ENCODE data around the gene TSPAN14.
"Not testable (repeated sequence)": the region's sequence is repeated elsewhere in the genome, so short reads cannot be mapped to it uniquely, and the experiment has no call there.

TSPAN14 gene

DNA sequence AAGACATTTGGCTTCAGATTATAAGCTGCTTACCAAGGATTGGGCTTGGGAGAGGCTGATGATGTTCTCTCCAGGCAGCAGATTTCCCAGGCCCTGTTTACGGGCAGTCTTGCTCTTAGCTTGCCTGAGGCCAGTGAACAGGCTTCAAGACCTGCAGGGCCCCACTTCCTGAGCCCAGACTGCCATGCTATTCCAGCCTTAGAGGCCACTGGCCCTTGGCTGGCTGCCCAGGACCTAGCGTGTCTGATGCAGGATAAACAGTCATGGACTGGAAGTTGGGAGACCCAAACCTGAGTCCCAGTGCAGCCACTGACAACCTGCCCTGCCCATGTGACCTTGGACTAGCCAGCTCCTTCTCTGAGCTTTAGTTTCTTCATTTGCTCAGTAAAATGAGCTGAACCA lies 42.8 kb upstream of the TSPAN14 start:
- Histone ChIP-seq H3K27ac (ENCODE audit: insufficient read depth, low read length, poor library complexity, severe bottlenecking) (no peak overlapping the region), H3K4me1 (ENCODE audit: control insufficient read depth, insufficient read depth, low read length, poor library complexity, severe bottlenecking) (peaks cover 8% of the 10 kb centered on the region), H3K4me3 (ENCODE audit: insufficient read depth, low read depth, low read length, poor library complexity, severe bottlenecking) (no peak overlapping the region), H3K36me3 (ENCODE audit: control insufficient read depth, insufficient read depth, low read length) (no peaks in the 10 kb centered on the region), H3K27me3 (replicated peaks; ENCODE audit: control insufficient read depth, insufficient read depth, low read length, poor library complexity, severe bottlenecking) (no peaks in the 10 kb centered on the region), H3K9me3 (ENCODE audit: control insufficient read depth, low read length) (no peaks in the 10 kb centered on the region)
- DNase-seq, result no peak

GRCh38 chr10:80411681-80412220 lies 42.4 kb upstream of the TSPAN14 start:
- DNase-seq, result no peak

DNA sequence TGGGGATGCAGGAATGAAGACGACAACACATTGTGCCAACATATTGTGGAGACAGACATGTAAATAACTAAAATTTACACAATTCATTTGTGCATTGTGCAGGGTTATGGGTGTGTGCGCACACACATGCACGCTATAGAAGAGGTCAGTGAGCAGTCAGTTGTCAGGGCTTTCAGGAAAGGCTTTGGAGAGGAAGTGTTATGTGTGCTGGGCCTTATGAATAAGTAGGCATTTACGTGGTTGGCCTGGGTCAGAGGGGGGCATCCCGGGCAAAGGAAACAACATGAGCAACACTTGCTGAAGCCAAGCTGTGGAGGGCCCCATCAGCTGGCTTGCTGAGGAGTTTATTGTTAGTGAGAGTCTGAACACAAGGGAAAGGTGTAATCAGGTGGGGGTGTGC lies 41.6 kb upstream of the TSPAN14 start:
- DNase-seq, result no peak
- Histone ChIP-seq H3K4me1 (ENCODE audit: control insufficient read depth, insufficient read depth, low read length, poor library complexity, severe bottlenecking) (peaks cover 8% of the 10 kb centered on the region), H3K36me3 (ENCODE audit: control insufficient read depth, insufficient read depth, low read length) (no peaks in the 10 kb centered on the region), H3K27ac (ENCODE audit: insufficient read depth, low read length, poor library complexity, severe bottlenecking) (no peak overlapping the region), H3K4me3 (ENCODE audit: insufficient read depth, low read depth, low read length, poor library complexity, severe bottlenecking) (no peak overlapping the region), H3K9me3 (ENCODE audit: control insufficient read depth, low read length) (no peaks in the 10 kb centered on the region), H3K27me3 (replicated peaks; ENCODE audit: control insufficient read depth, insufficient read depth, low read length, poor library complexity, severe bottlenecking) (no peaks in the 10 kb centered on the region)

More at GRCh38 chr10:80411681-80412220, 42.4 kb upstream of the TSPAN14 start:
- Histone ChIP-seq H3K4me1 (ENCODE audit: control insufficient read depth, insufficient read depth, low read length, poor library complexity, severe bottlenecking) (peaks cover 8% of the 10 kb centered on the region), H3K27me3 (replicated peaks; ENCODE audit: control insufficient read depth, insufficient read depth, low read length, poor library complexity, severe bottlenecking) (no peaks in the 10 kb centered on the region), H3K36me3 (ENCODE audit: control insufficient read depth, insufficient read depth, low read length) (no peaks in the 10 kb centered on the region), H3K4me3 (ENCODE audit: insufficient read depth, low read depth, low read length, poor library complexity, severe bottlenecking) (no peak overlapping the region), H3K9me3 (ENCODE audit: control insufficient read depth, low read length) (no peaks in the 10 kb centered on the region), H3K27ac (ENCODE audit: insufficient read depth, low read length, poor library complexity, severe bottlenecking) (no peak overlapping the region)

DNA sequence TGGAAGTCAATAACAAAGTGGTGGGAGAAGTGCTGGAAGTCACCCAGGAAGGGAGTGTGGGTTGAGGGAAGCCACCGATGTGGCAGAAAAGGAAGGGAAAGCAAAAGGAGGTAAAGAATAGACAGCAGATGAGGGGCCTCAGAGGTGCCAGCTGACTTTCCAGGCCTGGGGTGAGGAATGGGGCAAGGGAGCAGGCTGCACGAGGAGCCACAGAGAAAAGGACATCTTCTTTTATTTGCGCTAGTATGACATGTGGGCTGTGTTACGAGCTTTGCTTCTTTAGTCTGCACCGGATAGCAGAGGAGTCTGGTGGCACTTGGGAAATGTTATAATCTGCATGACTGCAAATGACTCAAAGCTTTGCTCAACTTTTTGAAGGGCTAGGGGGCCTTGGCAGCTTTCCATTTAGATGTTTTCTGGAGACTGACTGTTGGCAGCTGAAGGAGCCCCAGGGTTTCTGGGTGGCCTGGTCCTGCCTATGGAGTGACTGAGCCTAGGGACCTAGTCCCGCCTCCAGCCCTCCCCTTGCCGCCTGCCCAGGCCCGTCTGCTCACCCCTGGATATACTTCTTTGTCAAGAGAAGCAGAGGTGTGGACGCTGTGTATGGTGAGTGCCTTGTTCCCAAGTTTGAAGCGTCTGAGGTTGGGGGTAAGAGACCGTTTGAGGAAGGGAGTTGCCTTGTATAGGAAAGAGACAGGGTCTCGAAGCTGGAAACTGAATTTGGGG lies 40.7 kb upstream of the TSPAN14 start:
- H3K4me3 ChIP-seq (ENCODE audit: insufficient read depth, low read depth, low read length, poor library complexity, severe bottlenecking), result no peak overlapping the region
- no peak overlapping the region for H3K27ac ChIP-seq (ENCODE audit: insufficient read depth, low read length, poor library complexity, severe bottlenecking)
- no peaks in the 10 kb centered on the region for H3K27me3 ChIP-seq (replicated peaks; ENCODE audit: control insufficient read depth, insufficient read depth, low read length, poor library complexity, severe bottlenecking)
- H3K9me3 ChIP-seq (ENCODE audit: control insufficient read depth, low read length), result no peaks in the 10 kb centered on the region
- H3K4me1 ChIP-seq (ENCODE audit: control insufficient read depth, insufficient read depth, low read length, poor library complexity, severe bottlenecking), result peaks cover 7% of the 10 kb centered on the region
- no peaks in the 10 kb centered on the region for H3K36me3 ChIP-seq (ENCODE audit: control insufficient read depth, insufficient read depth, low read length)
- no peak for DNase-seq

GRCh38 chr10:80414142-80414895 lies 39.8 kb upstream of the TSPAN14 start:
- Histone ChIP-seq H3K9me3 (ENCODE audit: control insufficient read depth, low read length) (no peaks in the 10 kb centered on the region), H3K4me3 (ENCODE audit: insufficient read depth, low read depth, low read length, poor library complexity, severe bottlenecking) (no peak overlapping the region), H3K27me3 (replicated peaks; ENCODE audit: control insufficient read depth, insufficient read depth, low read length, poor library complexity, severe bottlenecking) (no peaks in the 10 kb centered on the region), H3K27ac (ENCODE audit: insufficient read depth, low read length, poor library complexity, severe bottlenecking) (no peak overlapping the region), H3K36me3 (ENCODE audit: control insufficient read depth, insufficient read depth, low read length) (no peaks in the 10 kb centered on the region), H3K4me1 (ENCODE audit: control insufficient read depth, insufficient read depth, low read length, poor library complexity, severe bottlenecking) (no peaks in the 10 kb centered on the region)
- DNase-seq, result no peak

- Histone ChIP-seq H3K4me1 (ENCODE audit: control insufficient read depth, insufficient read depth, low read length, poor library complexity, severe bottlenecking) (no peaks in the 10 kb centered on the region), H3K4me3 (ENCODE audit: insufficient read depth, low read depth, low read length, poor library complexity, severe bottlenecking) (no peak overlapping the region), H3K27ac (ENCODE audit: insufficient read depth, low read length, poor library complexity, severe bottlenecking) (no peak overlapping the region), H3K27me3 (replicated peaks; ENCODE audit: control insufficient read depth, insufficient read depth, low read length, poor library complexity, severe bottlenecking) (no peaks in the 10 kb centered on the region), H3K36me3 (ENCODE audit: control insufficient read depth, insufficient read depth, low read length) (no peaks in the 10 kb centered on the region), H3K9me3 (ENCODE audit: control insufficient read depth, low read length) (no peaks in the 10 kb centered on the region)
- no peak for DNase-seq
Observed at GRCh38 chr10:80415734-80416478, 38.2 kb upstream of the TSPAN14 start.

GRCh38 chr10:80416479-80417098 lies 37.5 kb upstream of the TSPAN14 start:
- DNase-seq, result no peak
- no peaks in the 10 kb centered on the region for H3K4me1 ChIP-seq (ENCODE audit: control insufficient read depth, insufficient read depth, low read length, poor library complexity, severe bottlenecking)
- no peak overlapping the region for H3K4me3 ChIP-seq (ENCODE audit: insufficient read depth, low read depth, low read length, poor library complexity, severe bottlenecking)
- H3K27me3 ChIP-seq (replicated peaks; ENCODE audit: control insufficient read depth, insufficient read depth, low read length, poor library complexity, severe bottlenecking), result no peaks in the 10 kb centered on the region
- no peaks in the 10 kb centered on the region for H3K9me3 ChIP-seq (ENCODE audit: control insufficient read depth, low read length)
- H3K36me3 ChIP-seq (ENCODE audit: control insufficient read depth, insufficient read depth, low read length), result no peaks in the 10 kb centered on the region
- no peak overlapping the region for H3K27ac ChIP-seq (ENCODE audit: insufficient read depth, low read length, poor library complexity, severe bottlenecking)

- not testable (repeated sequence) for H3K4me3 ChIP-seq (ENCODE audit: insufficient read depth, low read depth, low read length, poor library complexity, severe bottlenecking); H3K27ac ChIP-seq (ENCODE audit: insufficient read depth, low read length, poor library complexity, severe bottlenecking); H3K4me1 ChIP-seq (ENCODE audit: control insufficient read depth, insufficient read depth, low read length, poor library complexity, severe bottlenecking); H3K9me3 ChIP-seq (ENCODE audit: control insufficient read depth, low read length); DNase-seq; H3K27me3 ChIP-seq (replicated peaks; ENCODE audit: control insufficient read depth, insufficient read depth, low read length, poor library complexity, severe bottlenecking); H3K36me3 ChIP-seq (ENCODE audit: control insufficient read depth, insufficient read depth, low read length)
Observed at GRCh38 chr10:80417256-80417655, 36.9 kb upstream of the TSPAN14 start.

DNA sequence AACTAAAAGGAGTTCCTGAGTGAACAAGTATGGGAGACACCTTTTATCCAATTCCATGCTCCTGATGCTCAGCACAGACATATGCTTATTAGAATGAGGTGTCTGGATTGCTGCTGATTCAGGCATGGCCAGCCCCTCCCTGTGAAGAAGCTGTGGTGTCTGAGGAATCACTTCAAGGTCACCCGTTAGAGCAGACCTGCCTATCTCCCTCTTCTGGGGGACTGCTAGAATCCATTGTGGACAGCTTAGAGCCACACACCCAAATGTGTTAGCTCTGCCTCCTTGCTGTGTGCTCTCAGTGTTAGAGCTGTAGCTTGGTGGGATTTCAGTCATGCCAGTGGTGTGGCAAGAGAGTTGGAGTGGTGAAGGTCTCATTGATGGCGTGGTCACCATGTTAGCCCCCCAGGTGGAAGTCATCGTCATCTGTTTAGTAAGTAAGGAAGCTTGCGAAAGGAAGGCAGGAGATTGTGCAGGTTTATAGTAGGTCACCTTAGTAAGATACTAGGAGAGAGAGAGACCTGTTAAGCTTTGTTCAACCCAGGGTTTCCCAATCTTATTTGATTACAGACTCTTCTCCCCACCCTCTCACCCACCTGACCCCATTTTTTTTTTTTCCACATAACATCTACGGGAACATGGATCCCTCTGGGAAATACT lies 32.9 kb upstream of the TSPAN14 start:
- Histone ChIP-seq H3K36me3 (ENCODE audit: control insufficient read depth, insufficient read depth, low read length) (no peaks in the 10 kb centered on the region), H3K4me1 (ENCODE audit: control insufficient read depth, insufficient read depth, low read length, poor library complexity, severe bottlenecking) (no peaks in the 10 kb centered on the region), H3K9me3 (ENCODE audit: control insufficient read depth, low read length) (no peaks in the 10 kb centered on the region), H3K27ac (ENCODE audit: insufficient read depth, low read length, poor library complexity, severe bottlenecking) (no peak overlapping the region), H3K27me3 (replicated peaks; ENCODE audit: control insufficient read depth, insufficient read depth, low read length, poor library complexity, severe bottlenecking) (no peaks in the 10 kb centered on the region), H3K4me3 (ENCODE audit: insufficient read depth, low read depth, low read length, poor library complexity, severe bottlenecking) (no peak overlapping the region)
- DNase-seq, result no peak
